PC-9 (cell line): ENCODE measurements around the gene QPCTL.

ENCODE experiments used
- EZH2 ChIP-seq: fragments of 200-600 bp; sonication (generic); IDR thresholded peaks from 2 replicates; pipeline ENCODE4 v1.8.0; 2017; ENCODE audit warnings: antibody characterized with exemption, low read depth
- TF ChIP-seq, protein P1 (sequence below): fragments of 200-600 bp; sonication (generic); conservative IDR thresholded peaks from 2 replicates; pipeline ENCODE4 v1.6.1; 2017; ENCODE audit warnings: mixed run types, antibody characterized with exemption, mild to moderate bottlenecking, moderate library complexity

GRCh38 chr19:45701676-45702075 lies 9.2 kb downstream of the QPCTL start:
- no peak for TF ChIP-seq EZH2
- TF ChIP-seq, protein P1, sequence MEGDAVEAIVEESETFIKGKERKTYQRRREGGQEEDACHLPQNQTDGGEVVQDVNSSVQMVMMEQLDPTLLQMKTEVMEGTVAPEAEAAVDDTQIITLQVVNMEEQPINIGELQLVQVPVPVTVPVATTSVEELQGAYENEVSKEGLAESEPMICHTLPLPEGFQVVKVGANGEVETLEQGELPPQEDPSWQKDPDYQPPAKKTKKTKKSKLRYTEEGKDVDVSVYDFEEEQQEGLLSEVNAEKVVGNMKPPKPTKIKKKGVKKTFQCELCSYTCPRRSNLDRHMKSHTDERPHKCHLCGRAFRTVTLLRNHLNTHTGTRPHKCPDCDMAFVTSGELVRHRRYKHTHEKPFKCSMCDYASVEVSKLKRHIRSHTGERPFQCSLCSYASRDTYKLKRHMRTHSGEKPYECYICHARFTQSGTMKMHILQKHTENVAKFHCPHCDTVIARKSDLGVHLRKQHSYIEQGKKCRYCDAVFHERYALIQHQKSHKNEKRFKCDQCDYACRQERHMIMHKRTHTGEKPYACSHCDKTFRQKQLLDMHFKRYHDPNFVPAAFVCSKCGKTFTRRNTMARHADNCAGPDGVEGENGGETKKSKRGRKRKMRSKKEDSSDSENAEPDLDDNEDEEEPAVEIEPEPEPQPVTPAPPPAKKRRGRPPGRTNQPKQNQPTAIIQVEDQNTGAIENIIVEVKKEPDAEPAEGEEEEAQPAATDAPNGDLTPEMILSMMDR = no peak
